Stomach smooth muscle (tissue), 2 donors: ENCODE measurements around the gene CTBP2.
A peak's percentile ranks its signal among the peaks of the same experiment; 100 is the strongest.

Experiments used
- H3K27ac ChIP-seq: one replicate; pipeline ENCODE4 v1.7.0; 2013; ENCODE audit warnings: mild to moderate bottlenecking, low read length, inconsistent platforms
- H3K27me3 ChIP-seq, 2 donors: one replicate each; pipeline ENCODE4 v1.7.0; 2013; ENCODE audit warnings: low read length in 2 of 2; ENCODE audit not compliant: insufficient read depth in 2 of 2, control insufficient read depth in 1 of 2
- H3K36me3 ChIP-seq, 2 donors: one replicate each; pipeline ENCODE4 v1.7.0; 2013; ENCODE audit warnings: low read length in 2 of 2; ENCODE audit not compliant: control insufficient read depth in 2 of 2, insufficient read depth in 2 of 2
- H3K4me1 ChIP-seq: one replicate; pipeline ENCODE4 v1.7.0; 2013; ENCODE audit warnings: low read length; ENCODE audit not compliant: control insufficient read depth, insufficient read depth
- H3K4me3 ChIP-seq, 2 donors: one replicate each; pipeline ENCODE4 v1.7.0; 2013; ENCODE audit warnings: low read length in 2 of 2
- H3K9ac ChIP-seq, 2 donors: one replicate each; pipeline ENCODE4 v1.7.0; 2013; ENCODE audit warnings: low read length in 2 of 2, mild to moderate bottlenecking in 1 of 2
- H3K9me3 ChIP-seq, 2 donors: one replicate each; pipeline ENCODE4 v1.7.0; 2013; ENCODE audit warnings: low read length in 2 of 2; ENCODE audit not compliant: control insufficient read depth in 2 of 2
- donor health status: healthy.
- donor health status: Pancreatic carcinoma.

Gene CTBP2

GRCh38 chr10:125130260-125130659 is 30.1 kb downstream of the CTBP2 start:
- no peak overlapping the region for H3K27ac ChIP-seq
- peaks cover 0 to 2% of the 10 kb centered on the region in 2 donors for H3K9me3 ChIP-seq
- peaks cover 54% of the 10 kb centered on the region for H3K4me1 ChIP-seq
- no peak overlapping the region for H3K4me3 ChIP-seq
- H3K36me3 ChIP-seq: peaks cover 15 to 30% of the 10 kb centered on the region in 2 donors
- no peak overlapping the region for H3K9ac ChIP-seq
- no peaks in the 10 kb centered on the region for H3K27me3 ChIP-seq

GRCh38 chr10:125129076-125129458 is 31.3 kb downstream of the CTBP2 start:
- Histone ChIP-seq H3K9ac (no peak overlapping the region), H3K27ac (no peak overlapping the region), H3K36me3 (peaks cover 15 to 30% of the 10 kb centered on the region in 2 donors), H3K9me3 (peaks cover 0 to 2% of the 10 kb centered on the region in 2 donors), H3K27me3 (no peaks in the 10 kb centered on the region), H3K4me3 (no peak overlapping the region), H3K4me1 (peaks cover 54% of the 10 kb centered on the region)

- H3K4me1 ChIP-seq: peaks cover 54% of the 10 kb centered on the region
- H3K36me3 ChIP-seq: peaks cover 15 to 28% of the 10 kb centered on the region in 2 donors
- H3K9ac ChIP-seq: no peak overlapping the region
- H3K4me3 ChIP-seq: no peak overlapping the region
- H3K27me3 ChIP-seq: no peaks in the 10 kb centered on the region
- H3K9me3 ChIP-seq: peaks cover 0 to 2% of the 10 kb centered on the region in 2 donors
- H3K27ac ChIP-seq: no peak overlapping the region
Measured at GRCh38 chr10:125128397-125129075, 31.8 kb downstream of the CTBP2 start.

- Histone ChIP-seq H3K27me3 (no peaks in the 10 kb centered on the region), H3K9ac (no peak overlapping the region), H3K4me3 (no peak overlapping the region), H3K4me1 (peaks cover 55% of the 10 kb centered on the region), H3K27ac (no peak overlapping the region), H3K36me3 (peaks cover 15 to 22% of the 10 kb centered on the region in 2 donors), H3K9me3 (peaks cover 0 to 2% of the 10 kb centered on the region in 2 donors)
Measured at GRCh38 chr10:125127986-125128385, 32.4 kb downstream of the CTBP2 start.

GRCh38 chr10:125127110-125127509 is 33.3 kb downstream of the CTBP2 start:
- H3K27ac ChIP-seq: no peak overlapping the region
- peaks cover 62% of the 10 kb centered on the region for H3K4me1 ChIP-seq
- H3K27me3 ChIP-seq: no peaks in the 10 kb centered on the region
- no peak overlapping the region for H3K9ac ChIP-seq
- H3K36me3 ChIP-seq: peaks cover 12 to 19% of the 10 kb centered on the region in 2 donors
- peaks cover 0 to 2% of the 10 kb centered on the region in 2 donors for H3K9me3 ChIP-seq
- H3K4me3 ChIP-seq: no peak overlapping the region

- H3K9me3 ChIP-seq: no peaks in the 10 kb centered on the region
- no peak overlapping the region for H3K27ac ChIP-seq
- no peak overlapping the region for H3K4me3 ChIP-seq
- H3K36me3 ChIP-seq: peaks cover 8 to 10% of the 10 kb centered on the region in 2 donors
- no peak overlapping the region for H3K9ac ChIP-seq
- peaks cover 62% of the 10 kb centered on the region for H3K4me1 ChIP-seq
- H3K27me3 ChIP-seq: no peaks in the 10 kb centered on the region
Measured at GRCh38 chr10:125125951-125126735, 34.2 kb downstream of the CTBP2 start.

- no peaks in the 10 kb centered on the region for H3K9me3 ChIP-seq
- H3K4me1 ChIP-seq: peaks cover 69% of the 10 kb centered on the region
- H3K27ac ChIP-seq: peak overlapping the region; percentile 3
- H3K27me3 ChIP-seq: no peaks in the 10 kb centered on the region
- H3K4me3 ChIP-seq: peak overlapping the region in 1 of 2 donors; percentile 17
- H3K36me3 ChIP-seq: peaks cover 4 to 8% of the 10 kb centered on the region in 2 donors
- H3K9ac ChIP-seq: no peak overlapping the region
Measured at GRCh38 chr10:125124907-125125306, 35.5 kb downstream of the CTBP2 start.

GRCh38 chr10:125124115-125124487 is 36.3 kb downstream of the CTBP2 start:
- Histone ChIP-seq H3K4me1 (peaks cover 73% of the 10 kb centered on the region), H3K9ac (peak overlapping the region; percentile 58 to 60), H3K27me3 (no peaks in the 10 kb centered on the region), H3K27ac (peak overlapping the region; percentile 87), H3K4me3 (peak overlapping the region in 1 of 2 donors; percentile 63), H3K9me3 (no peaks in the 10 kb centered on the region), H3K36me3 (peaks cover 0 to 5% of the 10 kb centered on the region in 2 donors)

GRCh38 chr10:125123476-125124114 is 36.8 kb downstream of the CTBP2 start:
- no peaks in the 10 kb centered on the region for H3K9me3 ChIP-seq
- peaks cover 0 to 4% of the 10 kb centered on the region in 2 donors for H3K36me3 ChIP-seq
- H3K27me3 ChIP-seq: no peaks in the 10 kb centered on the region
- H3K4me3 ChIP-seq: peak overlapping the region in 1 of 2 donors; percentile 63
- H3K4me1 ChIP-seq: peaks cover 76% of the 10 kb centered on the region
- peak overlapping the region; percentile 58 to 60 for H3K9ac ChIP-seq
- peak overlapping the region; percentile 87 for H3K27ac ChIP-seq

- Histone ChIP-seq H3K4me1 (peaks cover 78% of the 10 kb centered on the region), H3K4me3 (peak overlapping the region in 1 of 2 donors; percentile 15), H3K27me3 (no peaks in the 10 kb centered on the region), H3K9me3 (no peaks in the 10 kb centered on the region), H3K36me3 (peaks cover 0 to 4% of the 10 kb centered on the region in 2 donors), H3K27ac (peak overlapping the region; percentile 87), H3K9ac (peak overlapping the region in 1 of 2 donors; percentile 6)
Measured at GRCh38 chr10:125122566-125122965, 37.8 kb downstream of the CTBP2 start.
